Tibial nerve (tissue), 4 donors: ENCODE data around the gene FARP1. TPM values are rescaled to one million over a fixed set of nuclear protein-coding genes. Genes with fewer than 3 reads are reported as not detected.
A peak's percentile ranks its signal among the peaks of the same experiment; 100 is the strongest.

Experiments used
- DNase-seq, 2 donors: peaks; one replicate each; pipeline ENCODE4 v3.0.0-alpha.2; 2019; ENCODE audit warnings: low spot score in 2 of 2
- H3K27ac ChIP-seq, 4 donors: fragments of 200-600 bp; sonication (generic) in 3 of 4; one replicate each; pipeline ENCODE4 v1.5.1; 2017 to 2019; ENCODE audit warnings: mild to moderate bottlenecking in 1 of 4
- H3K27me3 ChIP-seq, 2 donors: fragments of 200-600 bp; sonication (generic) in 1 of 2; one replicate each; pipeline versions ENCODE4 v1.5.1 to v1.6.0; 2017 to 2019
- H3K36me3 ChIP-seq, 3 donors: fragments of 200-600 bp; sonication (generic); one replicate each; pipeline ENCODE4 v1.5.1; 2018 to 2019
- H3K4me1 ChIP-seq, 4 donors: fragments of 200-600 bp; sonication (generic) in 3 of 4; one replicate each; pipeline ENCODE4 v1.5.1; 2017 to 2019
- H3K4me3 ChIP-seq, 4 donors: fragments of 200-600 bp; sonication (generic) in 3 of 4; one replicate each; pipeline ENCODE4 v1.5.1; 2017 to 2019; ENCODE audit warnings: mild to moderate bottlenecking in 1 of 4, moderate library complexity in 1 of 4
- H3K9me3 ChIP-seq, 4 donors: fragments of 200-600 bp; sonication (generic) in 3 of 4; one replicate each; pipeline ENCODE4 v1.5.1; 2017 to 2019
- CTCF ChIP-seq, 5 experiments: fragments of 200-600 bp in 3 of 5; fragments of 450-650 bp in 2 of 5; sonication (generic) in 3 of 5; IDR thresholded peaks; one replicate each; pipeline ENCODE4 v1.5.1; 2016 to 2019; ENCODE audit warnings: antibody characterized with exemption in 5 of 5, mild to moderate bottlenecking in 3 of 5, moderate library complexity in 2 of 5
- EP300 ChIP-seq, 2 donors: sonication (generic); formaldehyde crosslinking; IDR thresholded peaks; one replicate each; pipeline ENCODE4 v1.6.1; 2017; ENCODE audit warnings: antibody characterized with exemption in 2 of 2, mild to moderate bottlenecking in 1 of 2
- POLR2A ChIP-seq, 2 donors: fragments of 450-650 bp; IDR thresholded peaks; one replicate each; pipeline ENCODE4 v1.6.1; 2017; ENCODE audit warnings: antibody characterized with exemption in 2 of 2, mild to moderate bottlenecking in 2 of 2, moderate library complexity in 2 of 2
- WGBS, 2 donors: methylation state at CpG; one replicate each; pipeline ENCODE4 v1.1.5; 2018; 5-methylcytosine and 5-hydroxymethylcytosine counted together
- total RNA-seq, 4 donors: library from RNA; depleted of rRNA; stranded (reverse); fragments of >200 nt; gene quantifications; one replicate each; pipeline ENCODE4 v1.1.0, GENCODE V29; 2016

The FARP1 gene
- total RNA-seq, 4 donors from 2014 or later: 21.4 to 28.5 (median 24.9) TPM

GRCh38 chr13:98144027-98144741 lies 1.3 kb downstream of the FARP1 start:
- peak in 1 of 2 donors; percentile 15 for DNase-seq
- H3K27me3 ChIP-seq: no peaks in the 10 kb centered on the region
- no peaks in the 10 kb centered on the region for H3K9me3 ChIP-seq
- 8 to 11% methylated on average over 19 to 21 of the region's 21 CpGs for WGBS, 2 donors
- TF ChIP-seq POLR2A (IDR thresholded peaks at IDR 0.05) (no peak), EP300 (IDR thresholded peaks at IDR 0.05) (no peak), CTCF (IDR thresholded peaks at IDR 0.05) (no peak)
- H3K4me1 ChIP-seq: peaks cover 0 to 25% (median 0%) of the 10 kb centered on the region in 4 donors
- peak overlapping the region in 1 of 4 donors; percentile 68 for H3K27ac ChIP-seq
- no peaks in the 10 kb centered on the region for H3K36me3 ChIP-seq
- peak overlapping the region; percentile 39 to 72 (median 52) for H3K4me3 ChIP-seq

GRCh38 chr13:98144801-98145350 lies 2.0 kb downstream of the FARP1 start:
- TF ChIP-seq EP300 (IDR thresholded peaks at IDR 0.05): no peak
- TF ChIP-seq POLR2A (IDR thresholded peaks at IDR 0.05): no peak
- no peak for TF ChIP-seq CTCF (IDR thresholded peaks at IDR 0.05)
- H3K4me1 ChIP-seq: peaks cover 0 to 25% (median 0%) of the 10 kb centered on the region in 4 donors
- no peaks in the 10 kb centered on the region for H3K27me3 ChIP-seq
- 40 to 43% methylated on average over 10 of the region's 10 CpGs for WGBS, 2 donors
- H3K9me3 ChIP-seq: no peaks in the 10 kb centered on the region
- H3K27ac ChIP-seq: peak overlapping the region in 1 of 4 donors; percentile 68
- H3K4me3 ChIP-seq: peak overlapping the region in 1 of 4 donors; percentile 72
- H3K36me3 ChIP-seq: no peaks in the 10 kb centered on the region
- DNase-seq: no peak

GRCh38 chr13:98147521-98147920 lies 4.6 kb downstream of the FARP1 start:
- TF ChIP-seq CTCF (IDR thresholded peaks at IDR 0.05) (no peak), POLR2A (IDR thresholded peaks at IDR 0.05) (no peak), EP300 (IDR thresholded peaks at IDR 0.05) (no peak)
- H3K27me3 ChIP-seq: no peaks in the 10 kb centered on the region
- no peaks in the 10 kb centered on the region for H3K36me3 ChIP-seq
- H3K9me3 ChIP-seq: no peaks in the 10 kb centered on the region
- peaks cover 0 to 18% (median 0%) of the 10 kb centered on the region in 4 donors for H3K4me1 ChIP-seq
- H3K27ac ChIP-seq: no peak overlapping the region
- no peak for DNase-seq
- WGBS, 2 donors: 65 to 69% methylated on average over 5 of the region's 5 CpGs
- no peak overlapping the region for H3K4me3 ChIP-seq

GRCh38 chr13:98150832-98151479 lies 8.1 kb downstream of the FARP1 start:
- 84 to 86% methylated on average over 8 of the region's 8 CpGs for WGBS, 2 donors
- DNase-seq: no peak
- no peak overlapping the region for H3K27ac ChIP-seq
- H3K4me3 ChIP-seq: no peak overlapping the region
- TF ChIP-seq POLR2A (IDR thresholded peaks at IDR 0.05) (no peak), CTCF (IDR thresholded peaks at IDR 0.05) (no peak), EP300 (IDR thresholded peaks at IDR 0.05) (no peak)
- no peaks in the 10 kb centered on the region for H3K36me3 ChIP-seq
- H3K9me3 ChIP-seq: no peaks in the 10 kb centered on the region
- no peaks in the 10 kb centered on the region for H3K27me3 ChIP-seq
- no peaks in the 10 kb centered on the region for H3K4me1 ChIP-seq
